ENCODE results near the gene TSNAXIP1. TPM values are rescaled to one million over a fixed set of nuclear protein-coding genes. Genes with fewer than 3 reads are reported as not detected.

The TSNAXIP1 gene
- total and polyA plus RNA-seq, 9 of the 15 experiments (the other 6 are each of a cell fraction or from before 2014, with no cell fraction given): 0.03 to 0.24 (median 0.11) TPM; not detected in 4

GRCh38 chr16:67873435-67874370 lies 67.0 kb downstream of the TSNAXIP1 start (continued):
- TF ChIP-seq ARID2 (IDR thresholded peaks at IDR 0.05) (no peak), NCOR1 (IDR thresholded peaks at IDR 0.05) (no peak), ETV1 (tag; conservative IDR thresholded peaks at IDR 0.05; ENCODE audit: low read depth) (no peak), CBX3 (IDR thresholded peaks at IDR 0.05; ENCODE audit: borderline replicate concordance in 1 of 2, low read length in 2 of 2) (no peak)

- intact Hi-C loops (cut with micrococcal nuclease): no loop called here
- peak overlapping the region; percentile 87 to 99 for H3K9ac ChIP-seq (ENCODE audit: insufficient read depth in 1 of 2, low read depth in 2 of 2, low read length in 2 of 2)
- no peak overlapping the region; the same call in 2 of the 3 replicates for H3K27ac ChIP-seq (ENCODE audit: extremely low read depth, low read depth, low read length)
- ChIA-PET CTCF (ENCODE audit: low intra/inter-chr PET ratio) (no interaction called here), POLR2A (interaction anchor here (0.6 to 2.6 kb wide), 5 partner anchors 9 to 150 kb away, joined by 3 to 15 read pairs (median 4); partner anchors contain the start of gene NRN1L)
- peak overlapping the region; percentile 89 for H3K4me2 ChIP-seq (ENCODE audit: insufficient read depth, low read length)
- no peaks in the 10 kb centered on the region for H3K27me3 ChIP-seq (ENCODE audit: control insufficient read depth in 2 of 2, insufficient read depth in 2 of 2, low read length in 2 of 2)
- H4K20me1 ChIP-seq (replicated peaks; ENCODE audit: control insufficient read depth, insufficient read depth, low read length): peaks cover 14% of the 10 kb centered on the region
- peak overlapping the region; percentile 85; the same call in 1 of the 2 replicates for H3K4me3 ChIP-seq
- no peak for ATAC-seq
- H3K9me3 ChIP-seq (replicated peaks; ENCODE audit: control insufficient read depth, insufficient read depth, low read depth, low read length): no peaks in the 10 kb centered on the region
- 64% methylated on average over 3 of the region's 3 CpGs for WGBS (ENCODE audit: insufficient coverage, low coverage, missing lambda C conversion rate)
- H3K79me2 ChIP-seq (ENCODE audit: control insufficient read depth, insufficient read depth, low read length): peaks cover 40% of the 10 kb centered on the region
- H3K9me1 ChIP-seq (ENCODE audit: control insufficient read depth, insufficient read depth, low read length): no peaks in the 10 kb centered on the region
- in situ Hi-C loops (cut with MboI): no loop called here
- H2AFZ ChIP-seq (ENCODE audit: low read depth, low read length): no peak overlapping the region
- BruUV-seq (replicated peaks): no TSS peak
- peaks cover 80% of the 10 kb centered on the region; the same call in 2 of the 3 replicates for H3K36me3 ChIP-seq (ENCODE audit: control insufficient read depth, insufficient read depth, low read length)
- TF ChIP-seq BRF2 (IDR thresholded peaks at IDR 0.05; ENCODE audit: borderline replicate concordance, insufficient read depth, insufficient read length) (no peak), PREB (CRISPR knock-in tag; IDR thresholded peaks at IDR 0.05) (no peak), SAFB (IDR thresholded peaks at IDR 0.05; ENCODE audit: borderline replicate concordance, low read depth, low read length) (no peak), THAP12 (CRISPR knock-in tag; IDR thresholded peaks at IDR 0.05) (no peak), MAX (CRISPR knock-in tag; IDR thresholded peaks at IDR 0.05) (0 out of 2 replicates have a peak, but pooled peaks have one; percentile 4)
- no peak for FAIRE-seq
- peaks cover 21 to 22% of the 10 kb centered on the region in 2 experiments; a peak in 4 of 5 replicates for H3K4me1 ChIP-seq (replicated peaks in 1 of 2; ENCODE audit: control insufficient read depth in 2 of 2, insufficient read depth in 2 of 2, low read length in 2 of 2)
- DNase-seq (ENCODE audit: extremely low read depth in 1 of 4, low spot score in 3 of 4): no peak
Measured at GRCh38 chr16:67874372-67874771, 67.7 kb downstream of the TSNAXIP1 start.

All from K562 (cell line).